ENCODE data around the gene BCAR3.
A peak's percentile ranks its signal among the peaks of the same experiment; 100 is the strongest.

Gene BCAR3

GRCh38 chr1:93680420-93681100, 1.1 kb downstream of the BCAR3 start:
- peak overlapping the region; percentile 39 for H3K27ac ChIP-seq

GRCh38 chr1:93680076-93680419, 1.6 kb downstream of the BCAR3 start:
- TF ChIP-seq CTCF (IDR thresholded peaks at IDR 0.05): no peak
- H3K27me3 ChIP-seq (ENCODE audit: control insufficient read depth, insufficient read depth, low read length): no peaks in the 10 kb centered on the region
- no peak overlapping the region for H3K9ac ChIP-seq
- peak overlapping the region; percentile 39 for H3K27ac ChIP-seq
- H3K4me2 ChIP-seq (ENCODE audit: low read length): no peak overlapping the region
- H3K4me1 ChIP-seq: peaks cover 16% of the 10 kb centered on the region
- H2AFZ ChIP-seq: no peak overlapping the region
- no peak overlapping the region for H3K4me3 ChIP-seq (ENCODE audit: low read depth, low read length)
- H3K9me3 ChIP-seq (ENCODE audit: control insufficient read depth, low read length): no peaks in the 10 kb centered on the region
- no peaks in the 10 kb centered on the region for H3K36me3 ChIP-seq (ENCODE audit: control insufficient read depth, insufficient read depth, low read length)
- no peaks in the 10 kb centered on the region for H3K79me2 ChIP-seq

More at GRCh38 chr1:93680420-93681100, 1.1 kb downstream of the BCAR3 start:
- peaks cover 16% of the 10 kb centered on the region for H3K4me1 ChIP-seq
- H3K4me2 ChIP-seq (ENCODE audit: low read length): peak overlapping the region; percentile 76
- peak overlapping the region; percentile 39 for H3K4me3 ChIP-seq (ENCODE audit: low read depth, low read length)
- H3K9me3 ChIP-seq (ENCODE audit: control insufficient read depth, low read length): no peaks in the 10 kb centered on the region
- no peaks in the 10 kb centered on the region for H3K36me3 ChIP-seq (ENCODE audit: control insufficient read depth, insufficient read depth, low read length)
- no peaks in the 10 kb centered on the region for H3K79me2 ChIP-seq
- peak overlapping the region; percentile 81 for H2AFZ ChIP-seq
- H3K9ac ChIP-seq: no peak overlapping the region
- peak; percentile 30 for TF ChIP-seq CTCF (IDR thresholded peaks at IDR 0.05)
- H3K27me3 ChIP-seq (ENCODE audit: control insufficient read depth, insufficient read depth, low read length): no peaks in the 10 kb centered on the region

- Histone ChIP-seq H3K27me3 (ENCODE audit: control insufficient read depth, insufficient read depth, low read length) (no peaks in the 10 kb centered on the region), H3K4me1 (peaks cover 16% of the 10 kb centered on the region), H3K36me3 (ENCODE audit: control insufficient read depth, insufficient read depth, low read length) (no peaks in the 10 kb centered on the region), H2AFZ (no peak overlapping the region), H3K9me3 (ENCODE audit: control insufficient read depth, low read length) (no peaks in the 10 kb centered on the region), H3K4me2 (ENCODE audit: low read length) (no peak overlapping the region), H3K4me3 (ENCODE audit: low read depth, low read length) (no peak overlapping the region), H3K79me2 (no peaks in the 10 kb centered on the region), H3K9ac (no peak overlapping the region), H3K27ac (peak overlapping the region; percentile 15)
- no peak for TF ChIP-seq CTCF (IDR thresholded peaks at IDR 0.05)
Observed at GRCh38 chr1:93679546-93679945, 2.1 kb downstream of the BCAR3 start.

GRCh38 chr1:93678946-93679480, 2.6 kb downstream of the BCAR3 start:
- peaks cover 16% of the 10 kb centered on the region for H3K4me1 ChIP-seq
- no peak overlapping the region for H3K27ac ChIP-seq
- TF ChIP-seq CTCF (IDR thresholded peaks at IDR 0.05): no peak

GRCh38 chr1:93678491-93678890, 3.1 kb downstream of the BCAR3 start:
- no peak overlapping the region for H3K27ac ChIP-seq
- no peak overlapping the region for H3K4me2 ChIP-seq (ENCODE audit: low read length)
- no peaks in the 10 kb centered on the region for H3K36me3 ChIP-seq (ENCODE audit: control insufficient read depth, insufficient read depth, low read length)
- no peaks in the 10 kb centered on the region for H3K27me3 ChIP-seq (ENCODE audit: control insufficient read depth, insufficient read depth, low read length)
- H3K79me2 ChIP-seq: no peaks in the 10 kb centered on the region
- no peak for TF ChIP-seq CTCF (IDR thresholded peaks at IDR 0.05)
- no peak overlapping the region for H3K4me3 ChIP-seq (ENCODE audit: low read depth, low read length)
- no peak overlapping the region for H3K9ac ChIP-seq
- H3K9me3 ChIP-seq (ENCODE audit: control insufficient read depth, low read length): no peaks in the 10 kb centered on the region
- H3K4me1 ChIP-seq: peaks cover 16% of the 10 kb centered on the region
- H2AFZ ChIP-seq: no peak overlapping the region

More at GRCh38 chr1:93678946-93679480, 2.6 kb downstream of the BCAR3 start:
- Histone ChIP-seq H3K4me3 (ENCODE audit: low read depth, low read length) (no peak overlapping the region), H3K36me3 (ENCODE audit: control insufficient read depth, insufficient read depth, low read length) (no peaks in the 10 kb centered on the region), H3K9ac (no peak overlapping the region), H3K4me2 (ENCODE audit: low read length) (no peak overlapping the region), H3K79me2 (no peaks in the 10 kb centered on the region), H2AFZ (no peak overlapping the region), H3K27me3 (ENCODE audit: control insufficient read depth, insufficient read depth, low read length) (no peaks in the 10 kb centered on the region), H3K9me3 (ENCODE audit: control insufficient read depth, low read length) (no peaks in the 10 kb centered on the region)
